Nephron (organoid): ENCODE measurements around the gene GPC2.
"Not testable (repeated sequence)": the region's sequence is repeated elsewhere in the genome, so short reads cannot be mapped to it uniquely, and the experiment has no call there.

Experiments used
- H3K27ac Mint-ChIP-seq, 3 experiments: 2 replicates each; pipeline ENCODE4 v1.8.0; 2020; ENCODE audit warnings: mixed read lengths in 3 of 3, mild to moderate bottlenecking in 2 of 3, moderate library complexity in 1 of 3
- H3K27me3 Mint-ChIP-seq: 2 replicates; pipeline ENCODE4 v1.8.0; 2021; ENCODE audit warnings: low read depth, mild to moderate bottlenecking, moderate library complexity, mixed read lengths
- H3K36me3 Mint-ChIP-seq: 2 replicates; pipeline ENCODE4 v1.8.0; 2020; ENCODE audit warnings: low read depth, mixed read lengths
- H3K4me1 Mint-ChIP-seq: 2 replicates; pipeline ENCODE4 v1.8.0; 2020; ENCODE audit warnings: mixed read lengths
- H3K4me3 Mint-ChIP-seq, 3 experiments: 2 replicates each; pipeline ENCODE4 v1.8.0; 2020; ENCODE audit warnings: mild to moderate bottlenecking in 3 of 3, mixed read lengths in 3 of 3, moderate library complexity in 2 of 3
- H3K9me3 Mint-ChIP-seq: 2 replicates; pipeline ENCODE4 v1.8.0; 2020; ENCODE audit warnings: mixed read lengths
- CTCF ChIP-seq, 3 experiments: fragments of 200-600 bp; sonication (generic); IDR thresholded peaks; one replicate each; pipeline ENCODE4 v1.5.0; 2021; ENCODE audit warnings: antibody characterized with exemption in 3 of 3; ENCODE audit not compliant: unreplicated experiment in 3 of 3

Gene GPC2

GRCh38 chr7:100137851-100138760 lies 39.1 kb downstream of the GPC2 start:
- H3K36me3 Mint-ChIP-seq = no peaks in the 10 kb centered on the region
- TF ChIP-seq CTCF (IDR thresholded peaks at IDR 0.05; ENCODE audit: unreplicated experiment in 3 of 3) = no peak
- H3K27ac Mint-ChIP-seq = no peak overlapping the region
- H3K27me3 Mint-ChIP-seq = peaks cover 12% of the 10 kb centered on the region
- no peaks in the 10 kb centered on the region for H3K4me1 Mint-ChIP-seq
- no peak overlapping the region for H3K4me3 Mint-ChIP-seq
- H3K9me3 Mint-ChIP-seq = no peaks in the 10 kb centered on the region

GRCh38 chr7:100132697-100133151 lies 44.5 kb downstream of the GPC2 start:
- Mint-ChIP-seq H3K4me1 (peaks cover 12% of the 10 kb centered on the region), H3K27ac (peak overlapping the region in 1 of 3 experiments; percentile 5)

GRCh38 chr7:100132126-100132525 lies 45.1 kb downstream of the GPC2 start:
- H3K9me3 Mint-ChIP-seq = no peaks in the 10 kb centered on the region
- no peak overlapping the region for H3K4me3 Mint-ChIP-seq

More at GRCh38 chr7:100132697-100133151, 44.5 kb downstream of the GPC2 start:
- Mint-ChIP-seq H3K9me3 (no peaks in the 10 kb centered on the region), H3K4me3 (peak overlapping the region in 1 of 3 experiments; percentile 1), H3K27me3 (peaks cover 8% of the 10 kb centered on the region), H3K36me3 (no peaks in the 10 kb centered on the region)
- peak; percentile 75 to 89 (median 85) for TF ChIP-seq CTCF (IDR thresholded peaks at IDR 0.05; ENCODE audit: unreplicated experiment in 3 of 3)

GRCh38 chr7:100130608-100131453 lies 46.4 kb downstream of the GPC2 start:
- H3K4me1 Mint-ChIP-seq = peaks cover 17% of the 10 kb centered on the region
- peak overlapping the region; percentile 24 to 32 (median 29) for H3K4me3 Mint-ChIP-seq
- no peaks in the 10 kb centered on the region for H3K36me3 Mint-ChIP-seq
- TF ChIP-seq CTCF (IDR thresholded peaks at IDR 0.05; ENCODE audit: unreplicated experiment in 3 of 3) = peak; percentile 89 to 95 (median 95)
- peaks cover 3% of the 10 kb centered on the region for H3K27me3 Mint-ChIP-seq
- no peak overlapping the region for H3K27ac Mint-ChIP-seq
- no peaks in the 10 kb centered on the region for H3K9me3 Mint-ChIP-seq

More at GRCh38 chr7:100132126-100132525, 45.1 kb downstream of the GPC2 start:
- no peak for TF ChIP-seq CTCF (IDR thresholded peaks at IDR 0.05; ENCODE audit: unreplicated experiment in 3 of 3)
- H3K4me1 Mint-ChIP-seq = peaks cover 12% of the 10 kb centered on the region
- no peak overlapping the region for H3K27ac Mint-ChIP-seq
- H3K36me3 Mint-ChIP-seq = no peaks in the 10 kb centered on the region
- H3K27me3 Mint-ChIP-seq = peaks cover 8% of the 10 kb centered on the region

GRCh38 chr7:100130220-100130607 lies 47.0 kb downstream of the GPC2 start:
- not testable (repeated sequence) for H3K4me3 Mint-ChIP-seq, H3K27ac Mint-ChIP-seq, H3K9me3 Mint-ChIP-seq, H3K36me3 Mint-ChIP-seq, H3K27me3 Mint-ChIP-seq
- peaks cover 17% of the 10 kb centered on the region for H3K4me1 Mint-ChIP-seq

GRCh38 chr7:100128637-100128963 lies 48.6 kb downstream of the GPC2 start:
- peak overlapping the region; percentile 85 to 97 (median 87) for H3K4me3 Mint-ChIP-seq
- H3K36me3 Mint-ChIP-seq = peaks cover 6% of the 10 kb centered on the region
- H3K9me3 Mint-ChIP-seq = no peaks in the 10 kb centered on the region
- peaks cover 17% of the 10 kb centered on the region for H3K4me1 Mint-ChIP-seq
- no peak for TF ChIP-seq CTCF (IDR thresholded peaks at IDR 0.05; ENCODE audit: unreplicated experiment in 3 of 3)
- H3K27me3 Mint-ChIP-seq = no peaks in the 10 kb centered on the region
- H3K27ac Mint-ChIP-seq = peak overlapping the region; percentile 80 to 92 (median 88)
